Ovary (tissue), 9 donors: ENCODE data around the gene MIOS. TPM values are rescaled to one million over a fixed set of nuclear protein-coding genes. Genes with fewer than 3 reads are reported as not detected.
"Not testable (repeated sequence)": the region's sequence is repeated elsewhere in the genome, so short reads cannot be mapped to it uniquely, and the experiment has no call there.

Source experiments
- DNase-seq, 5 donors: peaks; one replicate each; pipeline ENCODE4 v3.0.0-alpha.2; 2019 to 2020
- H3K27ac ChIP-seq, 2 donors: fragments of 200-600 bp; one replicate each; pipeline versions ENCODE4 v1.5.1 to v1.8.0; 2019 to 2022
- H3K27me3 ChIP-seq: fragments of 200-600 bp; one replicate; pipeline ENCODE4 v1.8.0; 2022
- H3K36me3 ChIP-seq: fragments of 200-600 bp; sonication (generic); one replicate; pipeline ENCODE4 v1.5.1; 2019
- H3K4me1 ChIP-seq: one replicate; pipeline ENCODE4 v1.8.1; 2013; ENCODE audit warnings: mild to moderate bottlenecking, moderate library complexity; ENCODE audit not compliant: insufficient read depth
- H3K4me3 ChIP-seq: fragments of 200-600 bp; sonication (generic); one replicate; pipeline ENCODE4 v1.5.1; 2017
- H3K9me3 ChIP-seq, 2 donors: fragments of 200-600 bp in 1 of 2; sonication (generic) in 1 of 2; one replicate each; pipeline versions ENCODE4 v1.5.1 to v1.8.1; 2013 to 2019; ENCODE audit warnings: mild to moderate bottlenecking in 1 of 2, moderate library complexity in 1 of 2
- EP300 ChIP-seq: sonication (generic); formaldehyde crosslinking; IDR thresholded peaks from one replicate; pipeline ENCODE4 v1.6.1; 2017; ENCODE audit warnings: antibody characterized with exemption
- POLR2A ChIP-seq: fragments of 450-650 bp; IDR thresholded peaks from one replicate; pipeline ENCODE4 v1.6.1; 2017; ENCODE audit warnings: antibody characterized with exemption, mild to moderate bottlenecking, moderate library complexity
- WGBS, 3 donors: extraction: QIAGEN DNeasy Blood & Tissue Kit in 1 of 3; methylation state at CpG; one replicate each; pipeline versions ENCODE4 v1.1.5 to v1.1.7; 2013 to 2017; 5-methylcytosine and 5-hydroxymethylcytosine counted together
- intact Hi-C, 4 donors: fragments of 100-400 bp; cut with DNase I; formaldehyde crosslinking; loops; one replicate each; pipeline versions ENCODE4 v1.11.0 to v1.15.1; 2022 to 2023
- polyA plus RNA-seq, 2 donors: library from polyadenylated mRNA; stranded (reverse); fragments of 200-250 nt in 1 of 2; fragments of 350-450 nt in 1 of 2; fragmentation: Illumina TruSeq in 1 of 2; extraction: RNeasy Lipid Tissue Mini Kit (QIAGEN cat#74804) in 1 of 2; gene quantifications; one replicate each; pipeline ENCODE4 v1.2.3, GENCODE V29; 2013 to 2014
- total RNA-seq, 7 donors: library from RNA; depleted of rRNA in 2 of 7; stranded (reverse); fragments of >200 nt in 2 of 7; fragmentation: NEBNext Ultra II Directional in 3 of 7; extraction: Animal tissue kit (Norgen Biotek cat#: 25700) in 3 of 7; gene quantifications; one replicate each; pipeline versions ENCODE4 v1.1.0 to v1.2.4, GENCODE V29; 2016 to 2023
- TF ChIP-seq, protein P1 (sequence below), 3 donors: fragments of 450-650 bp in 2 of 3; fragments of 200-600 bp in 1 of 3; IDR thresholded peaks; one replicate each; pipeline versions ENCODE4 v1.5.1 to v1.8.0; 2016 to 2022; ENCODE audit warnings: antibody characterized with exemption in 3 of 3, mild to moderate bottlenecking in 1 of 3
- donor health status: DM: no; HTN: no; CAD: no; lungs with moderate emphysema.
- donor health status: DM: no; HTN: no; CAD: no.
- donor health status: Bipolar disorder and iron deficiency.
- donor health status: DM: yes; HTN: yes; CAD: no.
- donor health status: DM: no; HTN: no; CAD: no.
- donor health status: DM: yes; HTN: yes; CAD: no.

The MIOS gene
- total and polyA plus RNA-seq, 9 donors = 11.2 to 49.2 (median 26.9) TPM

DNA sequence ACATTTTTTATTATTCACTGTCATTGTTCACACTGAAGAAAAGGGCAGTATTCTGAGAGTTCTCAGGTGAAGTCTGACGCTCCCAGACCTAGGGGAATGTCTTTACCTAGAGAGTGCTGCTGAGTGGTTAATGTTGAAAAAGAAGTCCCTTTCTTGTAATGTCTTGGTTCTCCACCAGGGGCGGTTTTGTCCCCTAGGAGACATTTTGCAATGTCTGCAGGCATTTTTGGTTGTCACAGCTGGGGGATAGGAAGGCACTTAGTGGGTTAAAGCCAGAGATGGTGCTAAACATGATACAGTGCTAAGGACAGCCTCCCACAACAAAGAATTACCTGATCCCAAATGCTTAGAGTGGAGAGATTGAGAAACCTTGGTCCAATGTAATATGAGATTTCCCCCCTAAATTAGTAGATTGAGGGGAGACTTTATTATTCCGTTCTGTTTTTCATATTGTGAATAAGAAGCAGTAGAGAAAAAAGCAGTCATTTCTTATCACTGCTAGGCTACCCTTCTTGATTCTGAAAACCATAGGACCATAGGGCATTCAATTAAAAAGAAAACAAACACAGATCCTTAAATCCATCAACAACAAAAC is 87.0 kb downstream of the MIOS start:
- no peaks in the 10 kb centered on the region for H3K27me3 ChIP-seq
- DNase-seq = no peak
- intact Hi-C loops = no loop called here
- H3K9me3 ChIP-seq = no peaks in the 10 kb centered on the region
- H3K4me1 ChIP-seq = no peaks in the 10 kb centered on the region
- TF ChIP-seq EP300 = no peak
- no peak for TF ChIP-seq POLR2A
- TF ChIP-seq, protein P1, sequence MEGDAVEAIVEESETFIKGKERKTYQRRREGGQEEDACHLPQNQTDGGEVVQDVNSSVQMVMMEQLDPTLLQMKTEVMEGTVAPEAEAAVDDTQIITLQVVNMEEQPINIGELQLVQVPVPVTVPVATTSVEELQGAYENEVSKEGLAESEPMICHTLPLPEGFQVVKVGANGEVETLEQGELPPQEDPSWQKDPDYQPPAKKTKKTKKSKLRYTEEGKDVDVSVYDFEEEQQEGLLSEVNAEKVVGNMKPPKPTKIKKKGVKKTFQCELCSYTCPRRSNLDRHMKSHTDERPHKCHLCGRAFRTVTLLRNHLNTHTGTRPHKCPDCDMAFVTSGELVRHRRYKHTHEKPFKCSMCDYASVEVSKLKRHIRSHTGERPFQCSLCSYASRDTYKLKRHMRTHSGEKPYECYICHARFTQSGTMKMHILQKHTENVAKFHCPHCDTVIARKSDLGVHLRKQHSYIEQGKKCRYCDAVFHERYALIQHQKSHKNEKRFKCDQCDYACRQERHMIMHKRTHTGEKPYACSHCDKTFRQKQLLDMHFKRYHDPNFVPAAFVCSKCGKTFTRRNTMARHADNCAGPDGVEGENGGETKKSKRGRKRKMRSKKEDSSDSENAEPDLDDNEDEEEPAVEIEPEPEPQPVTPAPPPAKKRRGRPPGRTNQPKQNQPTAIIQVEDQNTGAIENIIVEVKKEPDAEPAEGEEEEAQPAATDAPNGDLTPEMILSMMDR (IDR thresholded peaks at IDR 0.05) = no peak
- no peak overlapping the region for H3K4me3 ChIP-seq
- H3K27ac ChIP-seq = no peak overlapping the region
- H3K36me3 ChIP-seq = no peaks in the 10 kb centered on the region
- 63 to 70% (median 66%) methylated on average over 3 of the region's 3 CpGs for WGBS, 3 donors

GRCh38 chr7:7654964-7655715 is 88.5 kb downstream of the MIOS start:
- H3K4me3 ChIP-seq = no peak overlapping the region
- H3K4me1 ChIP-seq = no peaks in the 10 kb centered on the region
- H3K36me3 ChIP-seq = no peaks in the 10 kb centered on the region
- WGBS, 3 donors = 67 to 78% (median 74%) methylated on average over 4 of the region's 4 CpGs
- TF ChIP-seq, protein P1 (IDR thresholded peaks at IDR 0.05) = no peak
- no peak for TF ChIP-seq POLR2A
- no peak for TF ChIP-seq EP300
- H3K9me3 ChIP-seq = no peaks in the 10 kb centered on the region
- DNase-seq = no peak
- no peaks in the 10 kb centered on the region for H3K27me3 ChIP-seq
- intact Hi-C loops = no loop called here
- no peak overlapping the region for H3K27ac ChIP-seq

- H3K4me3 ChIP-seq, DNase-seq, intact Hi-C loops, H3K4me1 ChIP-seq, H3K27ac ChIP-seq, H3K9me3 ChIP-seq, H3K36me3 ChIP-seq, H3K27me3 ChIP-seq: not testable (repeated sequence)
- WGBS, 3 donors = 96 to 100% (median 99%) methylated on average over 3 of the region's 3 CpGs
Observed at GRCh38 chr7:7656459-7656858, 89.8 kb downstream of the MIOS start.

Other genes starting within 250 kb of the MIOS start
- 1 to 10 TPM in 6 of 7 donors, under 1 TPM in 1; 0.87 to 3.2 (median 1.4) TPM for gene COL28A1, start 31.0 kb upstream of the MIOS start, total RNA-seq
- gene COL28A1, start 31.0 kb upstream of the MIOS start, polyA plus RNA-seq = 1 to 10 TPM in 1 of 2 donors, under 1 TPM in 1; 0.29 to 4.2 TPM
- gene UMAD1, start 73.9 kb downstream of the MIOS start, total RNA-seq = 10 to 100 TPM; 10.4 to 19.1 (median 16.2) TPM
- 10 to 100 TPM; 12.6 to 16.6 TPM for gene UMAD1, start 73.9 kb downstream of the MIOS start, polyA plus RNA-seq
- gene RPA3, start 151.7 kb downstream of the MIOS start, total RNA-seq = 10 to 100 TPM in 6 of 7 donors, 1 to 10 TPM in 1; 8.6 to 28.6 (median 17.8) TPM
- gene RPA3, start 151.7 kb downstream of the MIOS start, polyA plus RNA-seq = 10 to 100 TPM; 16.8 to 22.2 TPM